IPS DF 6.9 (cell line): Measurements from ENCODE around the gene RAI14.
"Not testable (repeated sequence)": the region's sequence is repeated elsewhere in the genome, so short reads cannot be mapped to it uniquely, and the experiment has no call there.

ENCODE experiments used
- DNase-seq: peaks from one replicate; pipeline ENCODE4 v3.0.0-alpha.2; 2013; ENCODE audit warnings: low read depth, low spot score
- H3K27ac ChIP-seq: one replicate; pipeline ENCODE4 v1.5.1; 2013; ENCODE audit warnings: low read length, control low read depth
- H3K27me3 ChIP-seq: 2 replicates; pipeline ENCODE4 v1.6.1; 2013; ENCODE audit warnings: mild to moderate bottlenecking, low read length; ENCODE audit not compliant: control insufficient read depth, insufficient read depth
- H3K36me3 ChIP-seq: 2 replicates; pipeline ENCODE4 v1.6.1; 2013; ENCODE audit warnings: low read length; ENCODE audit not compliant: control insufficient read depth, insufficient read depth
- H3K4me1 ChIP-seq: 2 replicates; pipeline ENCODE4 v1.6.1; 2013; ENCODE audit warnings: low read length; ENCODE audit not compliant: control insufficient read depth, insufficient read depth
- H3K4me3 ChIP-seq: 2 replicates; pipeline ENCODE4 v1.5.1; 2013; ENCODE audit warnings: mild to moderate bottlenecking, low read length
- H3K9me3 ChIP-seq: 2 replicates; pipeline ENCODE4 v1.6.1; 2013; ENCODE audit warnings: low read length, inconsistent platforms; ENCODE audit not compliant: control insufficient read depth, insufficient read depth
- WGBS: extraction: QIAGEN DNeasy Blood & Tissue Kit; methylation state at CpG from one replicate; pipeline ENCODE4 v1.1.7; 2013; ENCODE audit warnings: mixed read lengths, missing lambda C conversion rate; ENCODE audit not compliant: insufficient read length, insufficient coverage; 5-methylcytosine and 5-hydroxymethylcytosine counted together

The RAI14 gene

GRCh38 chr5:34712565-34712964, 56.4 kb downstream of the RAI14 start:
- Histone ChIP-seq H3K27me3 (no peaks in the 10 kb centered on the region), H3K4me3 (no peak overlapping the region), H3K36me3 (no peaks in the 10 kb centered on the region), H3K27ac (no peak overlapping the region), H3K9me3 (no peaks in the 10 kb centered on the region), H3K4me1 (peaks cover 2% of the 10 kb centered on the region; the same call in 1 of the 2 replicates)
- WGBS, result 100% methylated on average over 2 of the region's 4 CpGs
- DNase-seq, result no peak

GRCh38 chr5:34715711-34716110, 59.6 kb downstream of the RAI14 start:
- Histone ChIP-seq H3K27me3 (no peaks in the 10 kb centered on the region), H3K27ac (no peak overlapping the region), H3K36me3 (no peaks in the 10 kb centered on the region), H3K4me3 (no peak overlapping the region), H3K9me3 (no peaks in the 10 kb centered on the region), H3K4me1 (peaks cover 8% of the 10 kb centered on the region; the same call in 1 of the 2 replicates)
- DNase-seq, result no peak
- WGBS, result no CpG with 5 or more reads among the region's 1 CpG

DNA sequence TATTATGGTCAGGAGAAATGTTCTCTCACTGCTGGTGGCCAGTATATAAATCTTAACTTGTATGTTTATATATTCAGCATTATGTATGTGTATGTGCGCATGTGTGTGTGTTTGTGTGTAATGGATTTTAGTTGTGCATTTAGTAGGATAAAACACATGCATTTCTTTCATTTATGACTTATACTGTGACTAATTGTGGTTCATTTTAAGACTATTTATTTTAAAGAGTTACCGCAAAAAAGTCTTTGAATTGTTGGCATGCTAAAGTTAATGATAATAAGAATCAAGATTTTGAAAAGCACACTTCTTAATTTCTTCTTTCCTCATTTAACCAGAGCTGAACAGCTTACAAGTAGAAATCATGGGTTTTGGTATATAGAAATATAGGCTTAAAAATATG, 60.9 kb downstream of the RAI14 start:
- Histone ChIP-seq H3K4me3 (no peak overlapping the region), H3K4me1 (peaks cover 8% of the 10 kb centered on the region; the same call in 1 of the 2 replicates), H3K9me3 (no peaks in the 10 kb centered on the region), H3K27me3 (no peaks in the 10 kb centered on the region), H3K27ac (no peak overlapping the region), H3K36me3 (no peaks in the 10 kb centered on the region)
- no CpG with 5 or more reads among the region's 2 CpGs for WGBS
- DNase-seq, result no peak

DNA sequence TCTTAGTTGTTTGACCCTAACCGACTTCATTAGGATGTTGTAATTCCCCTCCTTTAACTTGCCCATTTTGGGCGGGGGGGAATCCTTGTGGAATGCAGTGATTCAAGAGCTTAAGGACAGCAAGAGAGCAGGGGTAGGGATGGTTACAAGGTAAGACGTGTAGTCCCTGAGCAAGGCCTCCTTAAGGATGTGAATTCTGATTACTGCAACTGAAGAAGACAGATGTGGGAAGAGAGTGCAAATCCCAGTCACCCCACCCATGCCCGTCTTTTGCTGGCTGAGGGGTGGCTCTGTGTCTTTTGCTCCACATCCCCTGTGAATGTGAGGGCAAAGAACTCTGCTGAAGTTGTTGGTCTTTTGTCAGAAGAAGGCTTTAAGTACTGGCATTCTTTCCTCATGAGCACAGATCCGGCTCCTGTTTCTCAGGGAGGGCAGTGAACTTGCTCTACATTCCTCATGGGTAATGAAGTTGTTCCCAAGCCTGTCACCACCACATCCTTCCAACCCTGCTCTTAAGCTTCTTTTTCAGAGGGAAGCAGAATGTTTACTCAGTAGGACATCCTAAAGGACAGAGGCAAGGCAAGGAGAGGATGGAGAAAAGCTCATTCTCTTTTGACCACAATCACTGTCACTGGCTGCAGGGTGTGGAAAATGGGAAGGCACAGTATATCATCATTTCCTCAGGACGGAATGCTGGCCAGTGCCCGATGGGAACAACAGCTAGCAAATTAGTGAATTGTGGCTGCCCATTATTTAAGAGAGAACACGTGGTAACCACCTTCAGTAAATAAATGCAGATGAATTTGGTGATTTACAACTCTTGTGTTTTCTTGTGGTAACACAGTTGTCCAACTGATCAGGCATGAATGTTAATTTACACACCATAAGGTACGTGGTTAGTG, 61.5 kb downstream of the RAI14 start:
- Histone ChIP-seq H3K36me3 (no peaks in the 10 kb centered on the region), H3K9me3 (no peaks in the 10 kb centered on the region), H3K4me1 (peaks cover 8% of the 10 kb centered on the region; the same call in 1 of the 2 replicates), H3K4me3 (no peak overlapping the region), H3K27me3 (no peaks in the 10 kb centered on the region), H3K27ac (peak overlapping the region; percentile 20)
- DNase-seq, result peak; percentile 25
- WGBS, result no CpG with 5 or more reads among the region's 9 CpGs

DNA sequence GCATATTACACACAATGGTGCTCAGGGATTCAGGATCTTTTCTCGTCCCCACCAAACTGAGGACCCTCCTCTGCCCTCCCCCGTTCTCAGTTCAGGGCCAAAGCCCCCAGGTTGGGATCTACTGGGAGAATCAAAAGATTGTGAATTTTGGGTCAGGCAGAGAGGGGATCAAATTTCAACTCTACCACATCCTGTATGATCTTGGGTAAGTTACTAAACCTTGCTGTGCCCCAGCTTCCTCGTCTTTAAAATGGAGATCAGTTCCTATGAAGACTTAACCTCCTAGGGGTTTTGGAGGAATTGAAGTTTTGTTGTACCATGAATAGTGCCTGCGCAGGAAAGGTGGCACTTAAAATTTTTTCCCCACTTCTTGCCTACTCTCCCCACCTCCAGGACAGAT, 62.4 kb downstream of the RAI14 start:
- Histone ChIP-seq H3K27ac (peak overlapping the region; percentile 6), H3K4me1 (peaks cover 8% of the 10 kb centered on the region; the same call in 1 of the 2 replicates), H3K4me3 (no peak overlapping the region), H3K36me3 (no peaks in the 10 kb centered on the region), H3K27me3 (no peaks in the 10 kb centered on the region), H3K9me3 (no peaks in the 10 kb centered on the region)
- WGBS, result no CpG with 5 or more reads among the region's 4 CpGs
- no peak for DNase-seq

GRCh38 chr5:34719029-34719428, 62.9 kb downstream of the RAI14 start:
- WGBS, result no CpG with 5 or more reads among the region's 8 CpGs
- no peak for DNase-seq
- Histone ChIP-seq H3K4me1 (peaks cover 8% of the 10 kb centered on the region; the same call in 1 of the 2 replicates), H3K4me3 (no peak overlapping the region), H3K27ac (peak overlapping the region; percentile 6), H3K36me3 (no peaks in the 10 kb centered on the region), H3K27me3 (no peaks in the 10 kb centered on the region), H3K9me3 (no peaks in the 10 kb centered on the region)

- no peaks in the 10 kb centered on the region for H3K27me3 ChIP-seq
- DNase-seq, result no peak
- no peak overlapping the region for H3K4me3 ChIP-seq
- no CpG with 5 or more reads among the region's 3 CpGs for WGBS
- H3K27ac ChIP-seq, result no peak overlapping the region
- H3K36me3 ChIP-seq, result no peaks in the 10 kb centered on the region; the same call in 1 of the 2 replicates
- peaks cover 8% of the 10 kb centered on the region; the same call in 1 of the 2 replicates for H3K4me1 ChIP-seq
- no peaks in the 10 kb centered on the region; the same call in 1 of the 2 replicates for H3K9me3 ChIP-seq
These were observed 65.2 kb downstream of the RAI14 start for GRCh38 chr5:34721327-34721726.

DNA sequence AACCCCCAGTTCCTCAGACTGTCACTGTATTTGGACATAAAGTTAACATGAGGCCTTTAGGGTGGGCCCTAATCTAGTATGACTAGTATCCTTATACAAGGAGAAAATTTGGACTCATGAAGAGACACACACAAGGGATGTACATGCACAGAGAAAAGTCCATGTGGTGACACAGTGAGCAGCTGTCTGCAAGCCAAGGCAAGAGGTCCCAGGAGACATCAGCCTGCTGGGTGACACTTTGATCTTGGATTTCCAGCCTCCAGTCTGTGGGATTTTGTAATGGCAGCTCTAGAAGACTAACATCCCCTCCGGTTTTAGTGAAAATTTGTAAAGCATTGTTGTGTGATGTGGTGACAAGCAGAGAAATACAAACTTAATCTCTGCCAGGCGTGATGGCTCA, 66.1 kb downstream of the RAI14 start:
- H3K27ac ChIP-seq, result no peak overlapping the region

DNA sequence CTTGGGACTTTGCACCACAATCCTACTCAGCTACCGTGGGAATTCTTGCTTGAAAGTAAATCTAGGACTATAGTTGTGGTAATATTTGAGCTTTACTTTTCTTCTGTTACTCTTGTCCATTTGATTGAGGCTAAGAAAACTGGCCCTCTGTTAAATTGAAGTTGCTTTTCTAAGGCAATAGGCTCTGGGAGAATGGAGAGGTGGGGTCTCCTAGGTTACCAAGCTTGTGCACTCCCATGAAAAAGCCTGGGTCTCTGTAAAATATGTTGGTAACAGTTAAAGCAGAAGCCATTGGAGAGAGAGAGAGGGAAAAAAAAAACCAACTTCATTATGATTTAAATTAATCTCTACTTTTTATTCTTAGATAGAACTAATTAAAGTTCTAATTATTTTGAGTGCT, 68.6 kb downstream of the RAI14 start:
- DNase-seq, result no peak
- H3K4me3 ChIP-seq, result no peak overlapping the region
- no peaks in the 10 kb centered on the region; the same call in 1 of the 2 replicates for H3K9me3 ChIP-seq
- H3K36me3 ChIP-seq, result peaks cover 3% of the 10 kb centered on the region; the same call in 1 of the 2 replicates
- WGBS, result no CpG with 5 or more reads among the region's 1 CpG
- H3K27ac ChIP-seq, result no peak overlapping the region
- no peaks in the 10 kb centered on the region for H3K4me1 ChIP-seq
- no peaks in the 10 kb centered on the region for H3K27me3 ChIP-seq

More for the DNA sequence above, 66.1 kb downstream of the RAI14 start:
- no peaks in the 10 kb centered on the region for H3K27me3 ChIP-seq
- H3K4me3 ChIP-seq, result no peak overlapping the region
- no peaks in the 10 kb centered on the region; the same call in 1 of the 2 replicates for H3K9me3 ChIP-seq
- no peaks in the 10 kb centered on the region; the same call in 1 of the 2 replicates for H3K36me3 ChIP-seq
- peaks cover 8% of the 10 kb centered on the region; the same call in 1 of the 2 replicates for H3K4me1 ChIP-seq
- WGBS, result no CpG with 5 or more reads among the region's 2 CpGs
- no peak for DNase-seq

- H3K27me3 ChIP-seq, H3K4me3 ChIP-seq, H3K4me1 ChIP-seq, H3K27ac ChIP-seq, H3K36me3 ChIP-seq, DNase-seq, H3K9me3 ChIP-seq: not testable (repeated sequence)
- WGBS, result no CpG with 5 or more reads among the region's 4 CpGs
These were observed 71.1 kb downstream of the RAI14 start for GRCh38 chr5:34727166-34727749.
